Stimulated activated CD4-positive, alpha-beta T cell treated with anti-CD3 and anti-CD28 coated beads, Interleukin-12 subunit alpha, Interleukin-12 subunit beta, amount 100 ng/mL, for 24 hours (primary cell): Measurements from ENCODE around the gene TWIST1.

Source experiments
- DNase-seq, 2 experiments: peaks; one replicate each; pipeline ENCODE4 v3.0.0-alpha.2; 2020; ENCODE audit warnings: low read depth in 2 of 2

The TWIST1 gene

DNA sequence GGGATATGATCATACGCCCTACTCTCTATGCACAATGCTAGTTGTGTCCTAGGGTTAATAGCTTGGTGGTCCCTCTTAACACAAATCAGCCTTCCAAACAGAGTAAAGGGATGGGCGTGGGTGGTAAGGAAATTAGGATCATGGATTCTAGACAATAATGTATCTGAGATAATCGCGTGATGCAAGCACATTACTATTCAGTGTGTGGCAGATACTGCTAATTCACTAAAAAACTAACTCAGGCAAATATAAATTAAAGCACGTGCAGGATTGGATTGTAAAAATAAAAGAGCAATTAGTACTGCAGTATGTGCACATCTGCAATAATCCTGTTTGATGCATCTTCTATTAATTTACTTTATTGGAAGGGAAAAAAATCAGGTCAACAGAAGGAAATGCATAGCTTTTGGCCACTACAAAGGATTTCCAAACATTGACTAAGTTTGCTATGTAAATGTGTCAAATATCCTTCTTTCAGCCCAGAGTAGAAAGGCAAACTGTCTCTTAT, 22.0 kb downstream of the TWIST1 start:
- DNase-seq: no peak

GRCh38 chr7:19094598-19095352, 22.7 kb downstream of the TWIST1 start:
- no peak for DNase-seq

DNA sequence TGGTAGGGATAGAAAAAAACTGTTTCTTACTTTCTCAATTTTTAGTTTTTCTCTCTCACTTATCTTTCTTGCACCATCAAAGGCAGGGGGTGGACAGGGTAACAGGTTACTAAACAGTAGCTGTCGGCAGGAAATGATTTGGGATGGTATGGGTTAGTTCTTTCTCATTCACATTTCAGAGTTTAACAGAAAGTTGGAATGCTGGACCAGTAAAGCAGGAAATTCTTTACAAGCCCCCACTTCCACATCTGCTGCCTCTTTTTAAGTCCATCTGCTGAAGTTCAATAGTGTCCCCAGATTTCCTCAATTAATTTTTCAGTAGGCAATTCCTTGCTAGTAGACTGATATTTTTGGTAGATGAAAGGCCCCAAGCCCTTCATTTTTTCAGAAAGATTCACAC, 23.3 kb downstream of the TWIST1 start:
- DNase-seq: no peak

GRCh38 chr7:19091550-19092200, 25.8 kb downstream of the TWIST1 start:
- DNase-seq: no peak

DNA sequence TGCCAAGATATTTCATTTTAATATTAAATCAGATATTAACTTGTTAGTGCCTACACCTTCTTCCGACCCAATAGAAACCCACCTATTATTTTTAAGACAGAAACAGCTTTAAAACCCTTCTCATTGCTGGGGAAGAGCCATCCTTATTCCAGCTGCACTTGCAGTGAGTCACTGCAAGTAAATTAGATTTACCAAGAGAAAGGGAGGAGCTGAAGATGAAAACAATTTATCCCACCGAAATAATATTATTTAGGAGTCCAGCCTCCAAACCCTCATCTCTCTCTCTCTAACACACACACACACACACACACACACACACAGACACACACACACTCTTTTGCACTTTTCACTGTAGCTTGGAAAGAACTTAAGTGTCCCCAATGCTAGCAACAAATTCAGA, 26.9 kb downstream of the TWIST1 start:
- no peak for DNase-seq

DNA sequence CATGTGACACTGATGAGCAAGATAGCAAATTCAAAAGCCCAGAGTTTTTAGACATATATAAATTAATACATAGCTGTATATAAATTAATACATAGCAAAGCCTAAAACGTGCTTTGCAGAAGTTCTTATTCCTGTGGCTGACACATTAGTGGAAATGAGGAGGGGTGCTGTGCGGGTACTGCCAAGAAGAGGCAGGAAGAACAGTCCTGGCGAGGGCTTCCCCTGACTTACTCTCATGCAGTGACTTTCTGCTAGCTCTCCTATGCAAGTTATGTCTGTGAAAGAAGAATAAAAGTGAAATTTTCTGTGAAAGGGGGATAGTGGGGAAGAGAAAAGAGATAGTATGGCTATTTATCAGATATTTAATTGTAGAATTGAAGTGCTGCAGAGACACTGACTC, 27.6 kb downstream of the TWIST1 start:
- no peak for DNase-seq

- DNase-seq: no peak
These were observed 28.1 kb downstream of the TWIST1 start for GRCh38 chr7:19089378-19089777.

DNA sequence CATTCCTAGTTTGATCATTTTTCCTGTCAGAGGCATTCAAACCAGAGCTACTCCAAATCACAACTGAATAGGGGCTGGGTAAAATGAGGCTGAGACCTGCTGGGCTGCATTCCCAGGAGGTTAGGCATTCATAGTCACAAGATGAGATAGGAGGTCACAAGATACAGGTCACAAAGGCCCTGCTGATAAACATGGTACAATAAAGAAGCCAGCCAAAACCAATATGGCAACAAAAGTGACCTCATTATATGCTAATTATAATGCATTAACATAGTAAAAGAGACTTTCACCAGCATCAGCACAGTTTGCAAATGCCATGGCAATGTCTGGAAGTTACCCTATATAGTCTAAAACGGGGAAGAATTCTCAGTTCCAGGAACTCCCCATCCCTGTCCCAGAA, 37.3 kb downstream of the TWIST1 start:
- DNase-seq: no peak

DNA sequence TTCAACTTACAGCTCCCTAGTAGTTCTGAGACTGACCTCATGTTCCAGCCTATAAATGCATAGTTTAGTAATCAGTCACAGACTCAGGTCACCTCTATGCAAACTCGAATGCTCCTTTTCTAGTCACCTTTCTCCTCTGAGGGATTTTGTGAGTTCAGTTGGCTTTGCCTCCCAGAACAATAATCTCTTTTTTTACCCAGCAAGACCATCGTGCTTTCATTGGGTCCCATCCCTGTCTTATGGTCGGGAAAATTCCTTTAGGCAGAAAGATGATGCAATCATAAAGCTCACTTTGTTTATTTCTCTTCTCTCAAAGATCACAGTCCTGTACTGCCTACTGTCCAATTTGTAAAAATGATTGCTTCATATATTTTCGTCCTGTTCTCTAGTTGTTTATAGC, 38.4 kb downstream of the TWIST1 start:
- no peak for DNase-seq

DNA sequence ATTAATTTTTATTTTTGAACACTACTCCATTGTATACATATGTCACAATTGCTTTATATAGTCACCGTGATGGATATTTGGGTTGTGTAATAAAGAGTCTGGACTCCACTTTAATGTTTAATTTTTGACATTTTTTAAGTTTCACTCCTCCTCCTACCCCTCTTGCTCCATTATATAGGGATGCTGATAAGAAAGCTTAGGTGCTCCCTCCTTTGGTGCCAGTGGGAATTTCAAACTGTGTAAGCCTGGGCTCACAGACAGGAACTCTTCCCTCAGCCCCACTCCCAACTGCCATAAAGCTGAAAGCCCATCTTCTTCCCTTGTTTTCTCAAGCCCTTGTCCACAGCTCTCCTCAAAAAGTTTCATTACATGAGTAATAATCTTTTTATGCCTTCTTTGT, 47.6 kb downstream of the TWIST1 start:
- DNase-seq: no peak

DNA sequence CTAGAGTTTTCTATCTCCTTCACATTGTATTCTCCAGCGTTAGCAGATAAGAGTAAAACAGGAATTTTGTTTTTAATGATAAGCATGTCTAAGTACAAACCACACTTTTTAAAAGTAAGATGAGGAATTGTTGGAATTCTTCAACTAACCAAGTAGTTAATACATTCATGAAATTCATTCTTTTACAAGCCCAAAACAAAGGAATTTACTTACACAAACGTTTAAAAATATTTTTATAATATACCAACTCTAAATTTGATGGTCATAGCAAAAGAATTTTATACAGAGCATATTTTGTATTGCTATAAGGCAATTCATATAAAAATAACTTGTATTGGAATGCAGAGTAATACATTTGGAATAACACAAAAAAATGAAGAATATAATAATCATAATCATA, 51.3 kb downstream of the TWIST1 start:
- DNase-seq: no peak
